ENCODE results near the gene TUBGCP6.

- TF ChIP-seq CTCF (IDR thresholded peaks at IDR 0.05) (no peak), POLR2AphosphoS5 (IDR thresholded peaks at IDR 0.05) (no peak), POLR2A (IDR thresholded peaks at IDR 0.05) (no peak)
Observed at GRCh38 chr22:50289942-50290630, 45.3 kb upstream of the TUBGCP6 start.

Data from prostate gland (tissue), 2 donors.